ENCODE results near the gene MIEF2. TPM values are rescaled to one million over a fixed set of nuclear protein-coding genes. Genes with fewer than 3 reads are reported as not detected.
A peak's percentile ranks its signal among the peaks of the same experiment; 100 is the strongest.

The MIEF2 gene
- total RNA-seq, 1 experiment from 2014 or later: 16.2 TPM

- peak; percentile 91 for DNase-seq
- H3K27me3 ChIP-seq (ENCODE audit: control insufficient read depth, insufficient read depth, low read length): no peaks in the 10 kb centered on the region
- H3K4me3 ChIP-seq (ENCODE audit: insufficient read depth, low read depth, low read length): peak overlapping the region; percentile 92
- H3K36me3 ChIP-seq (replicated peaks; ENCODE audit: control insufficient read depth, insufficient read depth, low read length): peaks cover 23% of the 10 kb centered on the region
Measured at GRCh38 chr17:18257268-18257981, 3.0 kb upstream of the MIEF2 start.

GRCh38 chr17:18257982-18258355 is 2.5 kb upstream of the MIEF2 start:
- H3K27me3 ChIP-seq (ENCODE audit: control insufficient read depth, insufficient read depth, low read length): no peaks in the 10 kb centered on the region
- DNase-seq: peak; percentile 93
- H3K4me3 ChIP-seq (ENCODE audit: insufficient read depth, low read depth, low read length): peak overlapping the region; percentile 92
- peaks cover 20% of the 10 kb centered on the region for H3K36me3 ChIP-seq (replicated peaks; ENCODE audit: control insufficient read depth, insufficient read depth, low read length)

- H3K27me3 ChIP-seq (ENCODE audit: control insufficient read depth, insufficient read depth, low read length): no peaks in the 10 kb centered on the region
- H3K36me3 ChIP-seq (replicated peaks; ENCODE audit: control insufficient read depth, insufficient read depth, low read length): peaks cover 21% of the 10 kb centered on the region
- peak within 1 kb of the TSS; percentile 92 for H3K4me3 ChIP-seq (ENCODE audit: insufficient read depth, low read depth, low read length)
- DNase-seq: peak; percentile 92
Measured at GRCh38 chr17:18258356-18259038, 2.0 kb upstream of the MIEF2 start, which contains the start of gene FLII. FLII (minus strand) TSS chr17:18258738; CDS start chr17:18258690, 48 bp downstream.

- no peaks in the 10 kb centered on the region for H3K27me3 ChIP-seq (ENCODE audit: control insufficient read depth, insufficient read depth, low read length)
- H3K4me3 ChIP-seq (ENCODE audit: insufficient read depth, low read depth, low read length): peak overlapping the region; percentile 39
- peaks cover 14% of the 10 kb centered on the region for H3K36me3 ChIP-seq (replicated peaks; ENCODE audit: control insufficient read depth, insufficient read depth, low read length)
- no peak for DNase-seq
Measured at GRCh38 chr17:18259621-18260331, 686 bp upstream of the MIEF2 start.

- peak overlapping the region; percentile 76 for H3K4me3 ChIP-seq (ENCODE audit: insufficient read depth, low read depth, low read length)
- no peaks in the 10 kb centered on the region for H3K27me3 ChIP-seq (ENCODE audit: control insufficient read depth, insufficient read depth, low read length)
- peaks cover 7% of the 10 kb centered on the region for H3K36me3 ChIP-seq (replicated peaks; ENCODE audit: control insufficient read depth, insufficient read depth, low read length)
- DNase-seq: peak; percentile 84
Measured at GRCh38 chr17:18261146-18261515, 669 bp downstream of the MIEF2 start.

GRCh38 chr17:18261659-18262058 is 1.2 kb downstream of the MIEF2 start:
- DNase-seq: no peak
- H3K4me3 ChIP-seq (ENCODE audit: insufficient read depth, low read depth, low read length): peak overlapping the region; percentile 76
- peaks cover 7% of the 10 kb centered on the region for H3K36me3 ChIP-seq (replicated peaks; ENCODE audit: control insufficient read depth, insufficient read depth, low read length)
- no peaks in the 10 kb centered on the region for H3K27me3 ChIP-seq (ENCODE audit: control insufficient read depth, insufficient read depth, low read length)

GRCh38 chr17:18262111-18262510 is 1.6 kb downstream of the MIEF2 start:
- no peak overlapping the region for H3K4me3 ChIP-seq (ENCODE audit: insufficient read depth, low read depth, low read length)

GRCh38 chr17:18262641-18263040 is 2.2 kb downstream of the MIEF2 start:
- DNase-seq: peak; percentile 41
- Histone ChIP-seq H3K27me3 (ENCODE audit: control insufficient read depth, insufficient read depth, low read length) (no peaks in the 10 kb centered on the region), H3K36me3 (replicated peaks; ENCODE audit: control insufficient read depth, insufficient read depth, low read length) (peaks cover 7% of the 10 kb centered on the region), H3K4me3 (ENCODE audit: insufficient read depth, low read depth, low read length) (no peak overlapping the region)

More at GRCh38 chr17:18262111-18262510, 1.6 kb downstream of the MIEF2 start:
- H3K27me3 ChIP-seq (ENCODE audit: control insufficient read depth, insufficient read depth, low read length): no peaks in the 10 kb centered on the region
- peaks cover 7% of the 10 kb centered on the region for H3K36me3 ChIP-seq (replicated peaks; ENCODE audit: control insufficient read depth, insufficient read depth, low read length)
- DNase-seq: no peak

- peak; percentile 43 for DNase-seq
- Histone ChIP-seq H3K36me3 (replicated peaks; ENCODE audit: control insufficient read depth, insufficient read depth, low read length) (peaks cover 7% of the 10 kb centered on the region), H3K27me3 (ENCODE audit: control insufficient read depth, insufficient read depth, low read length) (no peaks in the 10 kb centered on the region), H3K4me3 (ENCODE audit: insufficient read depth, low read depth, low read length) (no peak overlapping the region)
Measured at GRCh38 chr17:18263885-18264682, 3.6 kb downstream of the MIEF2 start.

- no peak overlapping the region for H3K4me3 ChIP-seq (ENCODE audit: insufficient read depth, low read depth, low read length)
- peak; percentile 48 for DNase-seq
- peaks cover 7% of the 10 kb centered on the region for H3K36me3 ChIP-seq (replicated peaks; ENCODE audit: control insufficient read depth, insufficient read depth, low read length)
- H3K27me3 ChIP-seq (ENCODE audit: control insufficient read depth, insufficient read depth, low read length): no peaks in the 10 kb centered on the region
Measured at GRCh38 chr17:18267366-18267765, 6.9 kb downstream of the MIEF2 start.

GRCh38 chr17:18267927-18268711 is 7.7 kb downstream of the MIEF2 start:
- peak; percentile 73 for DNase-seq
- H3K4me3 ChIP-seq (ENCODE audit: insufficient read depth, low read depth, low read length): no peak overlapping the region
- H3K36me3 ChIP-seq (replicated peaks; ENCODE audit: control insufficient read depth, insufficient read depth, low read length): peaks cover 6% of the 10 kb centered on the region
- H3K27me3 ChIP-seq (ENCODE audit: control insufficient read depth, insufficient read depth, low read length): no peaks in the 10 kb centered on the region

GRCh38 chr17:18270046-18270931 is 9.8 kb downstream of the MIEF2 start:
- Histone ChIP-seq H3K27me3 (ENCODE audit: control insufficient read depth, insufficient read depth, low read length) (no peaks in the 10 kb centered on the region), H3K36me3 (replicated peaks; ENCODE audit: control insufficient read depth, insufficient read depth, low read length) (peaks cover 7% of the 10 kb centered on the region), H3K4me3 (ENCODE audit: insufficient read depth, low read depth, low read length) (no peak overlapping the region)
- peak; percentile 43 for DNase-seq

- Histone ChIP-seq H3K4me3 (ENCODE audit: insufficient read depth, low read depth, low read length) (no peak overlapping the region), H3K27me3 (ENCODE audit: control insufficient read depth, insufficient read depth, low read length) (no peaks in the 10 kb centered on the region), H3K36me3 (replicated peaks; ENCODE audit: control insufficient read depth, insufficient read depth, low read length) (peaks cover 43% of the 10 kb centered on the region)
- no peak for DNase-seq
Measured at GRCh38 chr17:18277076-18277475, 16.6 kb downstream of the MIEF2 start.

Data from H7 (cell line).